ENCODE measurements around the gene HIF3A. TPM values are rescaled to one million over a fixed set of nuclear protein-coding genes. Genes with fewer than 3 reads are reported as not detected.
A peak's percentile ranks its signal among the peaks of the same experiment; 100 is the strongest.

Gene HIF3A
- total and polyA plus RNA-seq, 2 donors (not counting 3 experiments of a cell fraction or from before 2014, with no cell fraction given): 8.1 to 8.5 TPM

- DNase-seq (ENCODE audit: low read depth, low spot score) (peak; percentile 83), FAIRE-seq (peak; percentile 96)
- no peak overlapping the region for H2AFZ ChIP-seq (ENCODE audit: low read depth, low read length)
- CTCF ChIA-PET: interaction anchor here (0.5 to 9.4 kb wide), 28 partner anchors 9 to 383 kb away, joined by 3 to 170 read pairs (median 4); partner anchors contain the start of gene PGLYRP1
- H3K4me2 ChIP-seq (ENCODE audit: insufficient read depth, low read length): no peak overlapping the region
- no TSS peak for BruUV-seq (replicated peaks)
- no peaks in the 10 kb centered on the region for H3K9me1 ChIP-seq (replicated peaks; ENCODE audit: control insufficient read depth, extremely low read depth, insufficient read depth, low read length)
- no peaks in the 10 kb centered on the region for H3K79me2 ChIP-seq (ENCODE audit: control insufficient read depth, insufficient read depth, low read length)
- POLR2A ChIA-PET: no interaction called here
- H3K9me3 ChIP-seq (replicated peaks; ENCODE audit: control insufficient read depth, insufficient read depth, low read length): no peaks in the 10 kb centered on the region
- H4K20me1 ChIP-seq (replicated peaks; ENCODE audit: control insufficient read depth, extremely low read depth, insufficient read depth, low read length): no peaks in the 10 kb centered on the region
- no peak overlapping the region for H3K27ac ChIP-seq (ENCODE audit: insufficient read depth, low read depth, low read length)
- intact Hi-C loops (cut with micrococcal nuclease) (loop anchor here (1.0 to 2.0 kb wide), 4 partner anchors 77 to 236 kb away; no protein-coding TSS in a partner anchor), dilution Hi-C loops (cut with MboI; ENCODE audit: extremely low pct_ligation_motif_present, low sequenced_read_pairs) (no loop called here)
- no peak overlapping the region for H3K9ac ChIP-seq (replicated peaks; ENCODE audit: extremely low read depth, insufficient read depth, low read length)
- H3K4me1 ChIP-seq (ENCODE audit: control insufficient read depth, extremely low read depth, insufficient read depth, low read length): peaks cover 6% of the 10 kb centered on the region
- TF ChIP-seq CTCF (IDR thresholded peaks at IDR 0.05; ENCODE audit: extremely low read depth in 1 of 2, insufficient read depth in 1 of 2, low read depth in 1 of 2, low read length in 2 of 2) (peak; percentile 61 to 73), GATA2 (IDR thresholded peaks at IDR 0.05; ENCODE audit: insufficient read depth, insufficient read length, low read depth, low read length) (no peak)
- H3K4me3 ChIP-seq (replicated peaks in 1 of 3; ENCODE audit: insufficient read depth in 1 of 3, low read depth in 1 of 3, low read length in 3 of 3): no peak overlapping the region
- H3K27me3 ChIP-seq (ENCODE audit: control insufficient read depth in 2 of 2, insufficient read depth in 2 of 2, low read length in 2 of 2): peaks cover 5 to 7% of the 10 kb centered on the region in 2 experiments
- H3K36me3 ChIP-seq (ENCODE audit: control insufficient read depth in 2 of 2, extremely low read depth in 1 of 2, insufficient read depth in 2 of 2, low read length in 2 of 2): no peaks in the 10 kb centered on the region
These were observed 31.5 kb upstream of the HIF3A start for GRCh38 chr19:46265217-46265828.

GRCh38 chr19:46269101-46269500, 27.7 kb upstream of the HIF3A start:
- H3K27ac ChIP-seq (ENCODE audit: insufficient read depth, low read depth, low read length): no peak overlapping the region
- H2AFZ ChIP-seq (ENCODE audit: low read depth, low read length): no peak overlapping the region
- H3K36me3 ChIP-seq (ENCODE audit: control insufficient read depth in 2 of 2, extremely low read depth in 1 of 2, insufficient read depth in 2 of 2, low read length in 2 of 2): no peaks in the 10 kb centered on the region
- no peaks in the 10 kb centered on the region for H3K4me1 ChIP-seq (ENCODE audit: control insufficient read depth, extremely low read depth, insufficient read depth, low read length)
- intact Hi-C loops (cut with micrococcal nuclease) (no loop called here), dilution Hi-C loops (cut with MboI; ENCODE audit: extremely low pct_ligation_motif_present, low sequenced_read_pairs) (no loop called here)
- no peak for FAIRE-seq
- no peaks in the 10 kb centered on the region for H3K9me1 ChIP-seq (replicated peaks; ENCODE audit: control insufficient read depth, extremely low read depth, insufficient read depth, low read length)
- POLR2A ChIA-PET: no interaction called here
- BruUV-seq (replicated peaks): no TSS peak
- TF ChIP-seq JUN (IDR thresholded peaks at IDR 0.05; ENCODE audit: borderline replicate concordance, insufficient read depth, insufficient read length, low read depth) (no peak), CTCF (IDR thresholded peaks at IDR 0.05; ENCODE audit: extremely low read depth in 1 of 2, insufficient read depth in 1 of 2, low read depth in 1 of 2, low read length in 2 of 2) (no peak), MAX (IDR thresholded peaks at IDR 0.05; ENCODE audit: insufficient read depth, insufficient read length) (no peak), EZH2 (IDR thresholded peaks at IDR 0.05; ENCODE audit: borderline replicate concordance, low read depth, low read length, severe bottlenecking) (no peak), MYC (IDR thresholded peaks at IDR 0.05; ENCODE audit: low read depth, low read length) (no peak), FOS (IDR thresholded peaks at IDR 0.05; ENCODE audit: borderline replicate concordance, insufficient read depth, low read length) (no peak)
- DNase-seq (ENCODE audit: low read depth, low spot score): no peak
- H3K79me2 ChIP-seq (ENCODE audit: control insufficient read depth, insufficient read depth, low read length): no peaks in the 10 kb centered on the region
- H3K9ac ChIP-seq (replicated peaks; ENCODE audit: extremely low read depth, insufficient read depth, low read length): no peak overlapping the region
- H3K4me2 ChIP-seq (ENCODE audit: insufficient read depth, low read length): no peak overlapping the region
- no peaks in the 10 kb centered on the region for H3K9me3 ChIP-seq (replicated peaks; ENCODE audit: control insufficient read depth, insufficient read depth, low read length)
- peaks cover 1 to 11% of the 10 kb centered on the region in 2 experiments for H3K27me3 ChIP-seq (ENCODE audit: control insufficient read depth in 2 of 2, insufficient read depth in 2 of 2, low read length in 2 of 2)
- CTCF ChIA-PET: interaction anchor here (1.0 to 9.4 kb wide), 6 partner anchors 12 to 240 kb away, joined by 3 to 170 read pairs (median 6); no protein-coding TSS in a partner anchor
- H4K20me1 ChIP-seq (replicated peaks; ENCODE audit: control insufficient read depth, extremely low read depth, insufficient read depth, low read length): no peaks in the 10 kb centered on the region
- H3K4me3 ChIP-seq (replicated peaks in 1 of 3; ENCODE audit: insufficient read depth in 1 of 3, low read depth in 1 of 3, low read length in 3 of 3): no peak overlapping the region
